K562 (cell line): Measurements from ENCODE around the gene LZTS2.

Source experiments
- HIVEP1 ChIP-seq: fragments of 250-450 bp; sonication (Bioruptor Pico); IDR thresholded peaks from 2 replicates; pipeline ENCODE4 v1.4.0; 2020; ENCODE audit warnings: mild to moderate bottlenecking
- USF2 ChIP-seq: sonication (generic); formaldehyde crosslinking; IDR thresholded peaks from 2 replicates; pipeline ENCODE4 v1.5.0; 2020; ENCODE audit warnings: missing genetic modification reagents
- TF ChIP-seq, protein P1 (sequence below), 3 experiments: IDR thresholded peaks in 2 of 3; conservative IDR thresholded peaks in 1 of 3; 2 replicates each; pipeline ENCODE4 v1.5.1; 2011 to 2012; ENCODE audit warnings: low read length in 3 of 3, mild to moderate bottlenecking in 3 of 3, control low read depth in 2 of 3, improper control_type of control experiment in 1 of 3, inconsistent platforms in 1 of 3, low read depth in 1 of 3, mixed read lengths in 1 of 3, moderate library complexity in 1 of 3; ENCODE audit not compliant: insufficient read depth in 2 of 3

GRCh38 chr10:101029520-101030295 is 30.1 kb downstream of the LZTS2 start:
- TF ChIP-seq USF2 (CRISPR knock-in tag) (no peak), HIVEP1 (CRISPR knock-in tag) (no peak)
- TF ChIP-seq, protein P1, sequence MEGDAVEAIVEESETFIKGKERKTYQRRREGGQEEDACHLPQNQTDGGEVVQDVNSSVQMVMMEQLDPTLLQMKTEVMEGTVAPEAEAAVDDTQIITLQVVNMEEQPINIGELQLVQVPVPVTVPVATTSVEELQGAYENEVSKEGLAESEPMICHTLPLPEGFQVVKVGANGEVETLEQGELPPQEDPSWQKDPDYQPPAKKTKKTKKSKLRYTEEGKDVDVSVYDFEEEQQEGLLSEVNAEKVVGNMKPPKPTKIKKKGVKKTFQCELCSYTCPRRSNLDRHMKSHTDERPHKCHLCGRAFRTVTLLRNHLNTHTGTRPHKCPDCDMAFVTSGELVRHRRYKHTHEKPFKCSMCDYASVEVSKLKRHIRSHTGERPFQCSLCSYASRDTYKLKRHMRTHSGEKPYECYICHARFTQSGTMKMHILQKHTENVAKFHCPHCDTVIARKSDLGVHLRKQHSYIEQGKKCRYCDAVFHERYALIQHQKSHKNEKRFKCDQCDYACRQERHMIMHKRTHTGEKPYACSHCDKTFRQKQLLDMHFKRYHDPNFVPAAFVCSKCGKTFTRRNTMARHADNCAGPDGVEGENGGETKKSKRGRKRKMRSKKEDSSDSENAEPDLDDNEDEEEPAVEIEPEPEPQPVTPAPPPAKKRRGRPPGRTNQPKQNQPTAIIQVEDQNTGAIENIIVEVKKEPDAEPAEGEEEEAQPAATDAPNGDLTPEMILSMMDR (IDR thresholded peaks at IDR 0.05 in 2 of 3, conservative IDR thresholded peaks at IDR 0.05 in 1 of 3; ENCODE audit: insufficient read depth in 2 of 3, low read depth in 1 of 3, low read length in 3 of 3), result 0 out of 6 replicates have a peak, but pooled peaks of 1 of the 3 experiments have one; percentile 22
